ENCODE measurements around the gene STOX2.
A peak's percentile ranks its signal among the peaks of the same experiment; 100 is the strongest.
"Not testable (repeated sequence)": the region's sequence is repeated elsewhere in the genome, so short reads cannot be mapped to it uniquely, and the experiment has no call there.

The STOX2 gene

GRCh38 chr4:184028561-184029374, 123.7 kb downstream of the STOX2 start:
- DNase-seq (ENCODE audit: low read depth in 1 of 2, low spot score in 1 of 2) = peak in 1 of 2 experiments; percentile 34
- no peak for TF ChIP-seq JUND (IDR thresholded peaks at IDR 0.05; ENCODE audit: low read depth)

DNA sequence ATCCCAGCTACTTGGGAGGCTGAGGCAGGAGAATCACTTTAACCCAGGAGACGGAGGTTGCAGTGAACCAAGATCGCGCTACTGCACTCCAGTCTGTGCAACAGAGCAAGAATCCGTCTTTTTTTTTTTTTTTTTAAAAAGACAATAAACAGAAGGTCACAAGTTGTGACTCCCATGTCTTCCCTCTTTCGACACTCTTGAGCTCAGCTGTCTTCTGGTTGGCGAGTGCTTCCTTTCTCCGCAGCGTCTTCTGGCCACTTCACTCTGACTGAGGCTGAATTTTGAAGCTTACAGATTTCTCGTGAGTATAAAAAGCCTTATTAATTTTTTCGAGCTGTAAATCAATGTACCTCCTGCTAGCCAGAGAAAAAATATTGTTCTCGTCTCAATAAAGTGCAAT, 124.9 kb downstream of the STOX2 start:
- no peak for DNase-seq (ENCODE audit: low read depth in 1 of 2, low spot score in 1 of 2)
- no peak for TF ChIP-seq JUND (IDR thresholded peaks at IDR 0.05; ENCODE audit: low read depth)
- in situ Hi-C loops (cut with HindIII; ENCODE audit: low pct_unique_long_range_greater_than_20kb, low sequenced_read_pairs) = no loop called here

More at GRCh38 chr4:184028561-184029374, 123.7 kb downstream of the STOX2 start:
- in situ Hi-C loops (cut with HindIII; ENCODE audit: low pct_unique_long_range_greater_than_20kb, low sequenced_read_pairs) = no loop called here

- no peak for TF ChIP-seq JUND (IDR thresholded peaks at IDR 0.05; ENCODE audit: low read depth)
- in situ Hi-C loops (cut with HindIII; ENCODE audit: low pct_unique_long_range_greater_than_20kb, low sequenced_read_pairs) = no loop called here
- DNase-seq (ENCODE audit: low read depth in 1 of 2, low spot score in 1 of 2) = no peak
Measured at GRCh38 chr4:184030764-184031163, 125.7 kb downstream of the STOX2 start.

DNA sequence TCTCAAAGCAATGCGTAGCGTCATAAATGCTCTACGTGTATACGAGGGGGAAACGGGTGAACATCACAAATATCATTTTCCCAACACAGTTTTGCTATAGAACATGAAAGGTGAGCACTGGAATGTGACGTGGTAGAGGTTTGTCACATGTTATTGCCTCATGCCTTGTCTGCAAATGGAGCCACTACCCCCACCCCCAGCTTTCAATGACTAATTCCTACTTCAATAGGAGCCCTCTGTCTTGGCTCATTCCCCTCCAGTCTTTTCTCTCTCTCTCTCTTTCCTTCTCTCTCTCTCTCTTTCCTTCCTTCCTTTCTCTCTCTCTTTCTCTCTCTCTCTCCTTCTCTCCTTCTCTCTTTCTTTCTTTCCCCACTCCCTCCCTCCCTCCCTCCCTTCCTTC, 127.0 kb downstream of the STOX2 start:
- DNase-seq (ENCODE audit: low read depth in 1 of 2, low spot score in 1 of 2) = no peak
- TF ChIP-seq JUND (IDR thresholded peaks at IDR 0.05; ENCODE audit: low read depth) = no peak
- in situ Hi-C loops (cut with HindIII; ENCODE audit: low pct_unique_long_range_greater_than_20kb, low sequenced_read_pairs) = no loop called here

- no peak for DNase-seq (ENCODE audit: low read depth in 1 of 2, low spot score in 1 of 2)
- in situ Hi-C loops (cut with HindIII; ENCODE audit: low pct_unique_long_range_greater_than_20kb, low sequenced_read_pairs) = no loop called here
- TF ChIP-seq JUND (IDR thresholded peaks at IDR 0.05; ENCODE audit: low read depth) = no peak
Measured at GRCh38 chr4:184039963-184040383, 134.9 kb downstream of the STOX2 start.

- TF ChIP-seq JUND (IDR thresholded peaks at IDR 0.05; ENCODE audit: low read depth) = no peak
Measured at GRCh38 chr4:184041156-184041555, 136.0 kb downstream of the STOX2 start.

GRCh38 chr4:184046148-184046547, 141.0 kb downstream of the STOX2 start:
- DNase-seq (ENCODE audit: low read depth in 1 of 2, low spot score in 1 of 2) = no peak
- TF ChIP-seq JUND (IDR thresholded peaks at IDR 0.05; ENCODE audit: low read depth) = no peak
- in situ Hi-C loops (cut with HindIII; ENCODE audit: low pct_unique_long_range_greater_than_20kb, low sequenced_read_pairs) = no loop called here

More at GRCh38 chr4:184041156-184041555, 136.0 kb downstream of the STOX2 start:
- in situ Hi-C loops (cut with HindIII; ENCODE audit: low pct_unique_long_range_greater_than_20kb, low sequenced_read_pairs) = no loop called here
- no peak for DNase-seq (ENCODE audit: low read depth in 1 of 2, low spot score in 1 of 2)

GRCh38 chr4:184051262-184051661, 146.2 kb downstream of the STOX2 start:
- DNase-seq (ENCODE audit: low read depth in 1 of 2, low spot score in 1 of 2); in situ Hi-C loops (cut with HindIII; ENCODE audit: low pct_unique_long_range_greater_than_20kb, low sequenced_read_pairs): not testable (repeated sequence)

DNA sequence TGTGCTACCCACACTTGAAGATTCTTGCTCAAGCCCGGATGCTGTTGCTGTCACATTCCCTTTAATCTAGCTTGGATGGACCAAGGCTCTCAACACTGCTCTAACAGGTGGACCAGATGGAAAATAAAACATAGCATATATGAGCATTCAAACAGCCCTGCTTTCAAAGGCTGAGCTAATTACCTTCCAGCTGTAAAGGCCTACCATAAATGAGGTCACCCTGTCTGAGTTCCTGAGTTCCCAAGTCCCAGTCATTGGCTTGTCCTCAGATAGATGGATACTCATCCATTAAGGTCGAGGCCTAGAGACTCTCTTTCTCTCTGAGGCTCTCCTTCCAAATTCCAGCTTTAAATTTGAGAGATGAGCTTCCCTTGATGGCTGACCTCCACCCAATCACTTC, 147.5 kb downstream of the STOX2 start:
- in situ Hi-C loops (cut with HindIII; ENCODE audit: low pct_unique_long_range_greater_than_20kb, low sequenced_read_pairs) = no loop called here
- DNase-seq (ENCODE audit: low read depth in 1 of 2, low spot score in 1 of 2) = no peak
- no peak for TF ChIP-seq JUND (IDR thresholded peaks at IDR 0.05; ENCODE audit: low read depth)

DNA sequence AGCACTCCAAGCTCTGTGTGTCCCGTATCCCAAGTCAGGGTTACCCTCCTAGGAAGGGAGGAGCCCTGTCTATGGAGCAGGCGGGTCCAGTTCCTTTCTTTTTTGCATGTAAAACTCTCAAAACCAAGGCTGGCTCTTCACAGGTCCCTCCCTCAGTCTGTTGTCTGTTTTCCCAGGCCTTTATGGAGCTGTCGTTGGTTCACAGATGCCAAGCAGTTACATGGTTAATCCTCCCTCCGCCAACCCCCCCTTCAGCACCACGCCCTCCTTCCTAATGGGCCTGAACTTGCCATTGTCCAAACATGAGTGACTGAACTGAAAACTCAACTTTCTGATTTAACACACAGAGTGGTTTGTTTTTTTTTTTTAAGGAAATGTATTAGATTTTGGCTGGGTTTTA, 148.3 kb downstream of the STOX2 start:
- in situ Hi-C loops (cut with HindIII; ENCODE audit: low pct_unique_long_range_greater_than_20kb, low sequenced_read_pairs) = no loop called here
- TF ChIP-seq JUND (IDR thresholded peaks at IDR 0.05; ENCODE audit: low read depth) = no peak
- DNase-seq (ENCODE audit: low read depth in 1 of 2, low spot score in 1 of 2) = no peak

DNA sequence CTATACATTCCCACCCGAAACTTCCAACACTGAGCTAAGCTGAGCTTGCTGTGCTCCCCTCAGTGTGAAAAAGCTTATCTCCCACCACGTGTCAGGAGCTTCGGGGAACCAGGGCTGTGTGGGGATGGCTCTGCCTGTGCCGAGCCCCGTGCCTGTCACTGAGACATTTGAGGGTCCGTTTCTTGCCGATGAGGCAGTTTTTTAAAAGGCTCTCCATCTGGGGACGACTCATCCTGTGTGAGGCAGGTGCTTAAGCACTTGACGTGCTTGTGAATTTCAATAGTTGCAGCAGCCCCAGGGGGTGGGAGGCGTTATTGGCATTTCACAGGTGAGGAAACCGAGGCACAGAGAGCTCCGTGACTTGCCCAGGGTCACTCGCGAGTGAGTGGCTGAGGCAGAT, 151.8 kb downstream of the STOX2 start:
- in situ Hi-C loops (cut with HindIII; ENCODE audit: low pct_unique_long_range_greater_than_20kb, low sequenced_read_pairs) = no loop called here
- DNase-seq (ENCODE audit: low read depth in 1 of 2, low spot score in 1 of 2) = no peak
- TF ChIP-seq JUND (IDR thresholded peaks at IDR 0.05; ENCODE audit: low read depth) = no peak

GRCh38 chr4:184058026-184058425, 152.9 kb downstream of the STOX2 start:
- no peak for DNase-seq (ENCODE audit: low read depth in 1 of 2, low spot score in 1 of 2)
- in situ Hi-C loops (cut with HindIII; ENCODE audit: low pct_unique_long_range_greater_than_20kb, low sequenced_read_pairs) = no loop called here
- no peak for TF ChIP-seq JUND (IDR thresholded peaks at IDR 0.05; ENCODE audit: low read depth)

DNA sequence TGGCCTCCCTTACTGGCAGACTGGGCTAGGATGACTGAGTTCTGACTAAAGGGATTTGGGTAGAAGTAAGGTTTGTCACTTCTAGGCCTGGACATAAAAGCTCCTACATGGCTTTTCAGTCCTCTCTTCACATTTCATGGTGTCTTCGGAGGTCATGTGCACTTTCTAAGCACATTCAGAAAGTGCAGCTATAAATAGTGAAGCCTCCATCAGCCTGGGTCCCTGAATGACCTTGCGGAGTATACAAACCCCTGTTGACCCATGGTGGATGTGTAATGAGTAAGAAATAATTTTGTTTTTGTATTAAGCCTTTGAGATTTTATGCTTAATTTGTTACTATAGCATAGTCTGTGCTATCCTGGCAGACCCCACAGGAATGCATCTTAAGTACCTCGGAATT, 154.0 kb downstream of the STOX2 start:
- no peak for TF ChIP-seq JUND (IDR thresholded peaks at IDR 0.05; ENCODE audit: low read depth)
- in situ Hi-C loops (cut with HindIII; ENCODE audit: low pct_unique_long_range_greater_than_20kb, low sequenced_read_pairs) = no loop called here
- DNase-seq (ENCODE audit: low read depth in 1 of 2, low spot score in 1 of 2) = no peak

DNA sequence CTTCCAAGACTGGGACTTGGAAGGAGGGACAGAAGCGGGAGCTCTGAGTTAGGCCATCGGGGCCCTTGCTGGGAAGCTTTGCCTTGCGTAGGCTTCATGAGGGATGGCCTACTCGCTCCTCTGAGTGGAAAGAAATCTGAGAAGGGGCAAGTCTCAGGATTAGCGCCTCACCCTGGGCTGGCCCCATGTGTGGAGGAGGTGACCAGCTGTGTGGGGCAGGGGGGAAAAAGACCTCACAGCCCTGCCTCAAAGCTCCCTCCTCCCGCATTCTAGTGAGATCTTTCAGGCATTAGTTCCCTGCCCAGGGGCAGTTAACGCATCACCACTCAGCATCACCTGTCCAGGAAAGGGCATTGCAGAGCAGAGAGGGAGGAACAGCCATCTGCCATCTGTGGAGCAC, 156.5 kb downstream of the STOX2 start:
- no peak for TF ChIP-seq JUND (IDR thresholded peaks at IDR 0.05; ENCODE audit: low read depth)
- in situ Hi-C loops (cut with HindIII; ENCODE audit: low pct_unique_long_range_greater_than_20kb, low sequenced_read_pairs) = no loop called here
- no peak for DNase-seq (ENCODE audit: low read depth in 1 of 2, low spot score in 1 of 2)
